GM18502 (cell line): ENCODE measurements around the gene HDLBP.
A peak's percentile ranks its signal among the peaks of the same experiment; 100 is the strongest.
"Not testable (repeated sequence)": the region's sequence is repeated elsewhere in the genome, so short reads cannot be mapped to it uniquely, and the experiment has no call there.

ENCODE experiments used
- ATAC-seq: cut with Tn5 transposase; IDR thresholded peaks from one replicate; pipeline ENCODE4 v1.9.1; 2021; ENCODE audit warnings: mild to moderate bottlenecking; ENCODE audit not compliant: unreplicated experiment, poor library complexity

HDLBP gene

DNA sequence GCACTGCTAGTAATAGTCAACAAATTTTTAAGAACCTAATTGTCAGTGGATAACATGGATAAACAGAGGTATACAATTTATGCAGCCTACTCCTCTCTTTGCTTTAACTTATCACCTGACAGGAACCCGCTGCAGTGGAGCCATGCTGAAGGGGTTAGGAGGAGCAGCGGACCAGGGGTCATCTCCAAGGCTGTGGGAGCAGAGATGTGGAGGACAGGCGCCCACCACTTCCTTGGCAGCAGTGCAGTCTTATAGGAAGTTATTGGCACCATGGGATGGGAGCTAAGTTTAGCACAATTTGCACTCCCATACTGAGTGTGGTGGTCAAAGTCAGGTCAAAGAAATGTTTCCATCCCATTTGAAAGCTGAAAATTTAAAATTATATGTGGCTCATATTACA is 35.6 kb downstream of the HDLBP start:
- ATAC-seq = no peak

DNA sequence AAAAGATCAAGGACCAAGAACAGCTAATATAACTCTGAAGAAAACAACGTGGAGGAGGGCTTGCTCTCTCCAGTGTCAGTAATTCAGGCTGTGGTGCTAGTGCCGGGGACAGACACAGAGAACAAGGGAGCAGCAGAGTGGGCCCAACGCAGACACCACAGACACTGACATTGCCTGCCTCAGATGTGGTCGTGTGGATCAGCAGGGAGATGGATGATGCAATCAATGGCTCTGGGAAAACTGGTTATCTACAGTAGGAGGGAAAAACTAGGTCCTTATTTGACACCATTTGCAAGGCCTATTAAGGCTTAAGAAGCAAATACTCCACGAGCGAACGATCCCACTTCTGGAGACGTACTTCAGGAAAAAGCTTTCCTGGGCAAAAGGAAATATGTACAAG is 36.1 kb downstream of the HDLBP start:
- no peak for ATAC-seq

DNA sequence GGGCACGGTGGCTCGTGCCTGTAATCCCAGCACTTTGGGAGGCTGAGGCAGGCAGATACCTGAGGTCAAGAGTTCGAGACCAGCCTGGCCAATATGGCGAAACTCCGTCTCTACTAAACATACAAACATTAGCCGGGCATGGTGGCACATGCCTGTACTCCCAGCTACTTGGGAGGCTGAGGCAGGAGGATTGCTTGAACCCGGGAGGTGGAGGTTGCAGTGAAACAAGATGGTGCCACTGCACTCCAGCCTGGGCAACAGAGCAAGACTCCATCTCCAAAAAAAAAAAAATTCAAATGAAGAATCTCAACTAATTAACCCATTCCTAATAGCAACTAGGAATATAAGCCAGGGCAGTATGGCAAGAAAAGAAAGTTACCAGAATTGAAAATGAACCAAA is 37.2 kb downstream of the HDLBP start:
- not testable (repeated sequence) for ATAC-seq

DNA sequence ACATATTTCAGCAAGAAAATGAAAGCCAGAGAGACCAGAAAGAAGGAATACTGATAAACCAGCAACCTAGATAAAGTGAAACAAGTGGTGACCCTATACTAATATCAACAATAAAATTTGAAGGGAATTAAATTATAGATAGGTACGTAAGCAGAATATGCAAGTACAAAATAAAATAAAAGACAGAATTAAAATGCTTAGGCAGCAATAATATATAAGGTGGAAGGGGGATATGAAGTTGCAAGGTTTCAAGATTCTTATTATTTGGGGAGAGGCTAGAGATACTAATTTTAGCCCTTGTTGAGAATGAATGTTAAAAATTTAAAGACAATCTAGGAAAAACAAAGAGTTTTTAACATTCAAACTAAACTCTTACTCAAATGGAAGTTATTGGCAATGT is 39.6 kb downstream of the HDLBP start:
- no peak for ATAC-seq

DNA sequence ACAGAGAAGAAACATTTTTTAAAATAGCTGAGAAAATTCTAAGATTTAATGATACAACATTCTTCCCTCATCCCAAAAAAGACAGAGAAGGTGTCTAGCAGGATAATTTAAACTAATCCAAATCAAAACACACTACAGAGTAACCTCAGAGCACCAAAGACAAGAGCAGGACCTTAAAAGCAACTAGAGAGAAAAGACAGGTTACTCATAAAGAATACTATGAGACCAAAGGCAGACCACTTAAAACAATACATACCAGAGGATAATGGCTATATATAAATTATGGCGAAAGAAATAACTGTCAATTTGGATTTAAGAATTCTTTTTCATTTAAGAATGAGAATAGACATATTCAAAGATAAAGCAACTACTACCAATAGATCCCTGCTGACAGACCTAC is 40.0 kb downstream of the HDLBP start:
- no peak for ATAC-seq

DNA sequence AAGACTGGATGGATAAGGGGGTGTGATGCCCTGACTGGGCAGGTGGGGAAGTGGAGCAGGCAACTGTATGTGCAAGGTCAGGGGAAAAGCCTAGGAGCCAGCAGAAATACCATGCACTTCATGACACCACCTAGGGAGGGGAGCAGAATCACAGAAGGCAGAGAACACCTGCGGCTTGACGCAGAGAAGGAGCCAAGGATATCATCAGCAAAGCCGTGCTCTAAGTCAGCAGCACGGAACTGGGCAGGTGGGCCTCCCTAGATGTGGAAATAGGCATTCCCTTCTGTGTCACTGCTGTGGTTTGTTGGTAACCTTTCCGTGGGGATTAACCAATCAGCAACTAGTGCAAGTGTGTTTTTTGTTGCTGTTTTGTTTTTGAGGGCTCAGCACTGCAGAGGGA is 41.3 kb downstream of the HDLBP start:
- ATAC-seq = no peak

DNA sequence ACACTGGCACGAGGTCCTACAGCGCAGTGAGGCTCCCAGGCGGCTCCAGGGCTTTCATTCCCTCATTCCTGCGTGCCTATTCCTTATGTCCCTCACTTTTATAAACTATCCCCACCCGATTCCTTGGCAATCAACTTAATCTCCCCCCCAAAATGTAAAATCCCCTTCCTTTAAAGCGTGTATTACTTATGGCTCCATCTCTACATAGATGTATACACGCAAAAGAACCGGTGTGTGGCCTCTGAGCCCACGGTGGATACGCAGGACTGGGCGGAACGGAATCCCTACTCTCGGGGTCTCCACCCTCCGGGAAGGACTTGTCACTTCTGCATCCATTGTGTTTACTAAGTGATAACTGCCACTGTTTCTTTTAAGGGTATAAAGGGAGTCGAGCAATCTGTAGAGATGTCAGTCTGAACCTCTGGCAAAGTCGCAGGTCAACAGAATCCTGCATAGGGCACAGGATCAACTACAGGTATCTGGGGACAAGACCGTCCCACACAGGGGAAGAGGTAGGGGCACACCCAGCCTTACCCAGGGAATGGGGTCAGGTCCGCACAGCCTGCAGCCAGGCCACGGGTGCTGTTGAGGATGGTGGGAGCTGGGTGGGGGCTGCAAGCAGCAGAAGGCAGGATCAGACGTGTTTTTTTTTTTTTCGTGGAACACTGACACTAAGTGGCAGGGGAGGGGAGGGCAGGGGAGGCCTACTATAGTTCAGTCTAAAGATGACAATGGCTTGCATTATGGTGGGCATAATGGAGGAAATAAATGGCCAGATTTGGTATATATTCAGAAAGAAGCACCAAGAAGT is 42.1 kb downstream of the HDLBP start:
- no peak for ATAC-seq

DNA sequence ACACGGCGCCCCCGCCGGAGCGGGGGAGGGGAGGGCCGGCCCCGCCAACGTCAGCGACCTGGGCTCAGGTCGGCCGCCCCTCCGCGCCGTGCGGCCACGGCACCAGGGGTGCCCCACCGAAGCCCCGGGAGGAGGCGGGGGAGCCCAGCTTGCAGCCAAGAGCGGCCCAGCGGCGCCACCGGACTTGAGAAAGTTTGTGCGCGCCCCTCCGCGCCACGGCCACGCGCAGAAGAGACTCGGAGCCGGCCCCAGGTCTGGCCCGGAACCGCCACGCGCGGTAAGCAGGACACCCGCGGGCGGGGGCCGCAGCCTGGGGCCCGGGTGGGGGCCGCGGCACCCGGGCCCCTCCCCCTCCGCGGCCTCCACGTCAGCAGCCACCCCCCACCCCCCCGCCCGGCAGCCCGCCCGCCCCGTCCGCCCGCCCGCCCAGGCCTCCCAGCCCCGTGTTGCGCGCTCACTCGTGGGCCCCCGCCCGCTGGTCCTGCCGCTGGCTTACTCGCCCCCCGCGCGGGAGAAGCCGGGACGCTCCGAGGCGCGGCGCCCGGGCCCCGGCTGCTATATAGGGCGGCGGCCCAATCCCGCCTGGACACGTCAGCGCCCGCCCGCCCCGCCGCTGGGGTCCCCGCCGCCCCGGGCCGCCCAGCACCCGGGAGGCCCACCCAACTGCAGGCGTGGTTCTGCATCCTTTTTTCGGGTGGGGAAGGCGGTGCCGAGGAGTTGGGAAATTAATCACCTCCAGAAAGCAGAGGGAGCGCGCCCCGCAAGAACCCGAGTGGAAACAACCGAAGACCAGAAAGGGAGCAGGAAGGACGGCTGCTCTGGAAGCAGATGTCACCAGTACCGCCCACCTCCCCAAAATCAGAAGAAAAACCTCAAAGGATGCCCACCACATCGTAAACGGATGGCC is 42.9 kb downstream of the HDLBP start:
- peak; percentile 65 for ATAC-seq

DNA sequence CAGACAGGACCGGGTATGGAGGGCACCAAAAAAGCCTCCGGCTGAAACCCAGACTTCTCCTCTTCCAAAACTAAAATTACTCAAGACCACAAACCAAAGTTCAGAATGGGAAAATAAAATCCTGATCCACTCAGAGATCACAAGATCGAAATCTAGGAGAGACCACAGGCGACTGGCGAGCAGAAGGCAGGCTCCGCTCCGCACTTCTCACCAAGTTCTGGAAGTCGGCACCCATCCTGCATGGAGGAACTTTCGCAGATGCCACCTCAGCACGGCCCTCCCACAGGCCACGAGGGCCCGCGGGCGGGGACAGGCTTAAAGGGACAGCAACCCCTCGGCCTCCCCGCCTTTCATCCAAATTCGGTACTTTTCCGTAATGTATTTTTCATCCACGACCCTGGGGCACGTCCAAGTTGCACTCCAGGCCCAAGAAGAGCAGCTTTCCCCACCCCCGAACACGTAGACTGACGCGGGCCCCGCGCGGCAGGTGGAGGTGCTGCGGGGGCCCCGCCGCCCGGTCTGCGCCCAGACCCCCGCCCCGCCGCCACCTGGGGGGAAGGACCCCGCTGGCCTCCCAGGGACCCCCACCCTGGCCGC is 43.7 kb downstream of the HDLBP start:
- peak; percentile 60 for ATAC-seq

DNA sequence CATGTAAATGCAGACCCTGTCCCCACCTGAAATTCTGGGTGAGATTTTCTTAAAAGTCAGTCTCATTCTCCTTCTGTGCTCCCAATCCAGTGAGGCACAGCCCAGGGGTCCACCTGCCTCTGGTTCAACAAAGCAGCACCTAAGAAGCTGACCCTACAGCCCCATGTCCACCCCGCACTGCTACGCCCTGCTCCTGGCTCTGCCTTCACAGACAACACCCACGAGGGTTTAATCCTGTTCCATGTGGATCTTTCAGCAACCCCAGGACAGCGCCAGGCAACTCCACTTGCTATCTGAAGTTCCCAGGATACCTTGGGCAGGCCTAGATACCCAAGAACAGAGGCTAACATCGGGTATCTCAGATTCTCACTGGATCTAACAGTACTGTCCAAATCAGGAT is 44.9 kb downstream of the HDLBP start:
- no peak for ATAC-seq

DNA sequence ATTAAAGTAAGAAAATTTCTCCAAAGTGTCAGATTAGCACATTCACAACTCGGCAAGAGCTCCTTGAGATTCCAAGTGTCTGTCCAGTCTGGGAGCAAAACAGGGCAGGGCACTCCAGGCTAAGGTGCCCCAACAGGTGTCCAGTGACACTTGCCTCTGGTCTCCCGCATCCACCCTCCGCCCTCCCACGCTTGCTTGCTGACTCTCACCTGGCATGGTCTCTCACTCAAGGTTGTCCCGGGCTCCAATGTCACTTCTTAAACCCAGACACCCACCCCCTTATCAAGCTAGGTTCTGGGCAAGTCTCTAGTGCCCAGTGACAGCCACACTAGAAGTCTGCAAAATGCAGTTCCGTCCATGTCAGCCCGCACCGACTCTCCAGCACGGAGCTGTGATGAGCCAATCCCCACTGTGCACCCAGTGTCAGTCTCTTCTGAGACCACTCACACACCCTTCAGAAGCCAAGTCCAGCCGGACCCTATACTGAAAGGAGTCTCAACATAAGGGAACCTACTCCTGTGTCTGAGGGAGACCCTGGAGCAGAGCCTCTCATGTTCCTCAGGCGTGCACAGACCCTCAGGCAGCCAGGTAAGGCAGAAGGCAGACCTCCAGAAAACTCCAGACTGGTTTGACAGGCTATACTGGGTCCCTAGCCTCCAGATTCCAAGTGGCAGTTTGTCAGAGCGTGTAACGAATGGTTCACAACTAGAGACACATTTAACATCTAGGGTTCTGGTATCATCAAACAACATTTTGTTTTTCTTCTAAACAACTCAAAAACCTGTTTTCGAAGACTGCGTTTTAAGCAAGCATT is 45.6 kb downstream of the HDLBP start:
- ATAC-seq = no peak

DNA sequence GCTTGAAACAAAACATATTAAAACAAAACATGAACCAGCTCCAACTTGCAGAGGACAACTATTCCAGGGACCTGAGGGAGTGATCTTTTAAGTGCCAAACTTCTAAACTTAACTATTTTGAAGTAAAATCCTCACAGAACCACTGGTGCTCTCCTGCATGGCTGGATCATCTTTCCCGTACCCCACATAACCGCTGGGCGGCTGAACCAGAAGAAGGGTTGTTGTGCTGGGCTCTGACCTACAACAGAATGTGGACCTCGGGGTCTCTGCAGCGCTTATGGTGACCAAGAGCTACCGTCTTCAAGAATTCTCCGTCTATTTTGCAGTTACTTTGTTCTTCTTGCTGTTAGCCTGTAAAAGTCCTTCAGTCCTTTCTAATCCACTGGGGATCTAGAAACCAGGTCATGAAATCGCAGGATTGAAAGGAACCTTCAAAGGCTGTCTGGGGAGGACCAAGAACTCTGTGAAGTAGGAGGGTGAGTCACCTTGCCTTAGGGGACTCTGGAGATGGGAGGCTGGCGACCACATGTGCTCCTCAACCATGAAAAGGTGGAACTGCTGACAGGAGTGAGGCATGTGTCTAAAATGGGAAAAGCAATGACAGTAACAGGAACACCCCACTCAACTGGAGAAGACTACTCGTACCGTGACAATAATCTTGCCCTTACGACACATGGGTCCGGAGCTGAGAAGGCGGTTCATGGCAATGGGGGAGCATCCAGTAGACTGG is 46.6 kb downstream of the HDLBP start:
- no peak for ATAC-seq

DNA sequence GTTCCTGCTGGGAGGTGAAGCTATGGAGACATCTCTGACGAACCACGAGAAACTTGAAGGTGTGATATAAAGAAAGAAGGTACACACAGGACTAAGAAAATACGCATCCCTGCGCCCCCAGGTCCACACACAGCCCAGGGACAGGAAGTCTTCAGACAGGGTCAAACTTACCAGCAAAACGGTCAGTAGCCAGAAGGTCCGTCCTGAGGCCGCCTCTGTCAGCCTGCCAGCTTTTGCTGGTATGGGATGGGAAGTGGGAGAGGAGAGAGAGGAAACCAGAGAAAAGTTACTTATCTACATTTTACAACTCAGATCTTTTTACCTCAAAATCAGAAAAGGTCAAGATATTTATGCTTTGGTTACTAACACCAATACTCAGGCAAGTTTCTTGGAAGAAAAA is 47.2 kb downstream of the HDLBP start:
- ATAC-seq = no peak

DNA sequence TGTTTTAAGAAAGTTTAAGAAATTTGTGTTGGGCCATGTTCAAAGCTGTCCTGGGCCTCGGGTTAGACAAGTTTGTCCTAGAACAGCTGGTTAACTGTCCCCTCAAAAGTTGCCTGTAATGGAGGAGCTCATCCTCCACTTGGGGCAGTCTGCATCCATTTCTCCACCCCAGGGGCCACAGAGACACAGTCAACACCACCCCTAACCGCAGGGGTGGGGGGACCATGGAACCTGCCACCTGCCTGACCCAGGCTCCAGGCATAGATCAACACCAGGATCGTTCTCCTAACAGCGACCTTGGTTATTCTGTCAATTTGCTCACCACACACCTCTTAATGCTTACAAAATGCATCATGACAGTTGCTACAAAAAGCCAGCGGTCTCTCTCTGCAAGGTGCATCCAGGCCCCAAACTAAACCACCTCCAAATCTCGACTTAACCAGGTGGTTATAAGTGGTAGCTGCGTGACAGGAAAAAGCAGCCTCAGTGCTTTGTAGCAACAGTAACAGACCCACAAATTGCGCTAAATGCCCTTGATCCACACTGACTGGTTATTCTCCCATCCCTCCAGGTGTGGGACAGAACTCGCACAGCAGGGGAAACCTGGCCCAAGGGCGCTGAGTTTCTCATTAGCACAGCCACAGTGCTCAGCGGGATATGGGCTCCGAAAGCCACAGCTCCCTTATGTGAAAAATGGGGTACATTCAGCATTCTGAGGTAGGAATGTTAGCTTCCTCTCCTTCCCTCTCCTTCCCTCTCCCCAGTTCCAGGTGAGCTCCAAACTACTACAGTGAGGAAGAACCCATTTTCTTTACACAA is 48.0 kb downstream of the HDLBP start:
- ATAC-seq = no peak

DNA sequence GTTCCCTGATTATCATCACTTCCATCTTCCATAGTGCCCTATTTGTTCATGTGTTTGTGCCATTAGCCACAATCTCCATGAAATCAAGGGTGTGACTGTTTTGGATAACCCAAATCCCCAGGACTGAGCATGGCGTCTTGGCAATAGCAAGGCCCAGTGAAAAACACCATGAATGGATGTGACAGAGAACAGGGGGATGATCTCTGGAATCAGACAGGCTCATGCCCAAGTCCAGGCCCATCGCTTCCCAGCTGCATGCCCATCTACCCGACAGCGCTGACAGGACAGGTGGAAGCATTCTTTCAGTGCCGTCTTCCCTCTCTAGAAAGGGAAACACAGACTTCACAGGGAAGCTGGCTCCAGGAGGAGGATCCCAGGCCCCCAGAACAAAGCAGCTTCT is 50.0 kb downstream of the HDLBP start:
- no peak for ATAC-seq

DNA sequence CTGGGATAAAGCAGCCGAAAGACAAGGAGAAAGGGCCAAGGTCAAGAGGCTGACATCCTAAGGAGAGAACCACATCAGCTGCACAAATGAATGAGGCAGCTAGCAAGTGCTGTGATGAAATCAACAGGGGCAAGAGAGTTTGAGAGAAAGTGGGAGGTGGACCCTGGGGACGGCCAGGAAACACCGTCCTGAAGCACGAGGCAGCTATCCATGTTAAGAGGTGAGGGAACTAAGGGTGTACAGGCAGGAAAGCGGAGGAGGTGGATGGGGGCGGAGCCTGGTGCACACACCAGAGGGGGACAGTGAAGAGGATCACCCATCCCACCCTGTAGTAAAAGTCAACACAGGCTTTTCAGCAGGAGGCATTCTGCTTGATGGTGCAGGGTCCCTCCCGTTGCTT is 52.4 kb downstream of the HDLBP start:
- no peak for ATAC-seq

DNA sequence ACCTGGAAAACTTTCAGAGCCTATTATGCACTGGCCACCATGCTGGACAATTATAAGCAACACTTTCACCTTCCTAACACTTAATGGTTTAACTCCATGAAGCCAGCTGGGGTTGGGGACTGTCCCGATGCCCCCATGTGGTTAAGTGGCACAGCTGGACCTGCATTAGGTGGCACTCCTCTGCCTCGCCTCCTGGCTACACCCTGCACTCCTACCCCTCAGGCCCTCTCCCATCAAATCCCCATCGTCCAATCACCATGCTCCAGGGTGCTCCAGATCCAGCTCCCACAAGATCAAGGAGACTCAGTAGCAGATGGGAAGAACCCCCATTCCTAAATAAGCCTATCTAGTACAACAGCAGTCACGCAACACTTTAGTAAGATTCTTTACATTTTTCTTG is 53.8 kb downstream of the HDLBP start:
- ATAC-seq = no peak

DNA sequence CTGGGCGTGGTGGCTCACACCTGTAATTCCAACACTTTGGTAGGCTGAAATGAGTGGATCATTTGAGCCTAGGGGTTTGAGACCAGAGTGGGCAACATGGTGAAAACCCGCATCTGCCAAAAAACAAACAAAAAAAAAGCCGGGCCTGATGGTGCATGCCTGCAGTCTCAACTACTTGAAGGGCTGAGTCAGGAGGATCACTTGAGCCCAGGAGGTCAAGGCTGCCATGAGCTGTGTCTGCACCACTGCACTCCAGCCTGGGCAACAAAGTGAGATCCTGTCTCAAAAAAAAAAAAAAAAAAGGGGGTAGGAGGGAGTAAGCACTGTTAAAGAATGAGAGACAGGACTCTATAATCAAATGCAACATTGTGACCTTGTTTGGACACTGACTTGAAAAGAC is 54.6 kb downstream of the HDLBP start:
- no peak for ATAC-seq
